GM12878 (cell line): ENCODE results near the gene SMAD5. TPM values are rescaled to one million over a fixed set of nuclear protein-coding genes. Genes with fewer than 3 reads are reported as not detected.

Source experiments
- ASH2L ChIP-seq: fragments of 300-600, 200-600 bp; sonication (generic); IDR thresholded peaks from 2 replicates; pipeline ENCODE4 v1.6.1; 2017; ENCODE audit warnings: low read depth, mild to moderate bottlenecking, borderline replicate concordance
- ATF3 ChIP-seq: IDR thresholded peaks from 2 replicates; pipeline ENCODE4 v1.6.1; 2011; ENCODE audit warnings: low read depth, mild to moderate bottlenecking, low read length, moderate library complexity, borderline replicate concordance; ENCODE audit errors: extremely low read depth
- CUX1 ChIP-seq: IDR thresholded peaks from 2 replicates; pipeline ENCODE4 v1.6.1; 2012; ENCODE audit warnings: improper control_type of control experiment, low read depth, low read length; ENCODE audit not compliant: insufficient replicate concordance
- E2F4 ChIP-seq: IDR thresholded peaks from 2 replicates; pipeline ENCODE4 v1.6.1; 2012; ENCODE audit warnings: low read depth, low read length, improper control_type of control experiment
- ESRRA ChIP-seq: IDR thresholded peaks from 2 replicates; pipeline ENCODE4 v1.6.1; 2012; ENCODE audit warnings: mild to moderate bottlenecking, low read length, improper control_type of control experiment
- MAX ChIP-seq: IDR thresholded peaks from 2 replicates; pipeline ENCODE4 v1.6.1; 2012; ENCODE audit warnings: low read depth, low read length, improper control_type of control experiment
- MEF2A ChIP-seq: IDR thresholded peaks from 2 replicates; pipeline ENCODE4 v1.6.1; 2011; ENCODE audit warnings: low read depth, mild to moderate bottlenecking, low read length, moderate library complexity; ENCODE audit not compliant: insufficient read depth
- MXI1 ChIP-seq: fragments of 150-350 bp; IDR thresholded peaks from 2 replicates; pipeline ENCODE4 v1.6.1; 2011; ENCODE audit warnings: low read depth, mild to moderate bottlenecking, inconsistent platforms, low read length, improper control_type of control experiment
- NFYA ChIP-seq: IDR thresholded peaks from 2 replicates; pipeline ENCODE4 v1.6.1; 2011; ENCODE audit warnings: low read depth, mild to moderate bottlenecking, low read length, improper control_type of control experiment, borderline replicate concordance
- PML ChIP-seq: IDR thresholded peaks from 2 replicates; pipeline ENCODE4 v1.6.1; 2012; ENCODE audit warnings: low read length, inconsistent platforms
- RB1 ChIP-seq: fragments of 450-650 bp; formaldehyde crosslinking; IDR thresholded peaks from 2 replicates; pipeline ENCODE4 v1.6.1; 2017; ENCODE audit warnings: mild to moderate bottlenecking, borderline replicate concordance
- RELA ChIP-seq: fragments of 450-650 bp; IDR thresholded peaks from 2 replicates; pipeline ENCODE4 v1.8.0; 2014; ENCODE audit warnings: borderline replicate concordance; ENCODE audit not compliant: partially characterized antibody
- SMAD5 ChIP-seq: IDR thresholded peaks from 2 replicates; pipeline ENCODE4 v1.6.1; 2016; ENCODE audit warnings: antibody characterized with exemption, low read depth
- STAT1 ChIP-seq: fragments of 450-650 bp; conservative IDR thresholded peaks from 2 replicates; pipeline ENCODE4 v1.6.1; 2014; ENCODE audit warnings: antibody characterized with exemption, mild to moderate bottlenecking
- SUPT20H ChIP-seq: IDR thresholded peaks from 2 replicates; pipeline ENCODE4 v1.6.1; 2011; ENCODE audit warnings: low read depth, mild to moderate bottlenecking, low read length, moderate library complexity, borderline replicate concordance; ENCODE audit not compliant: control insufficient read depth
- TBL1XR1 ChIP-seq: IDR thresholded peaks from 2 replicates; pipeline ENCODE4 v1.6.1; 2012; ENCODE audit warnings: low read depth, low read length, improper control_type of control experiment
- YBX1 ChIP-seq: fragments of 450-650 bp; IDR thresholded peaks from 2 replicates; pipeline ENCODE4 v1.6.1; 2016; ENCODE audit warnings: antibody characterized with exemption
- ZNF274 ChIP-seq: IDR thresholded peaks from one replicate; pipeline ENCODE4 v1.8.0; 2011; ENCODE audit not compliant: insufficient read length, insufficient read depth
- ZNF384 ChIP-seq: IDR thresholded peaks from 2 replicates; pipeline ENCODE4 v1.6.1; 2012; ENCODE audit warnings: low read depth, mild to moderate bottlenecking, low read length, improper control_type of control experiment, borderline replicate concordance
- ZNF592 ChIP-seq: fragments of 450-650 bp; IDR thresholded peaks from 2 replicates; pipeline ENCODE4 v1.6.1; 2017; ENCODE audit warnings: mild to moderate bottlenecking, moderate library complexity
- polyA plus RNA-seq, 11 experiments: library from polyadenylated mRNA; depleted of rRNA in 4 of 11; unstranded in 6 of 11; stranded (reverse) in 5 of 11; fragments of >200 nt; fragmentation: Nextera tagmentation in 4 of 11; fragmentation: Illumina TruSeq in 1 of 11; extraction: Ambion mirVana in 4 of 11; extraction: Trizol in 1 of 11; gene quantifications; 1 replicate in 1 of 11; 2 replicates in 10 of 11; pipeline versions ENCODE4 v1.2.1 to v1.2.3, GENCODE V29; 2011 to 2016; ENCODE audit warnings: inconsistent platforms in 2 of 11, missing spikeins in 2 of 11, low read depth in 1 of 11
- total RNA-seq, 4 experiments: library from RNA; depleted of rRNA in 3 of 4; stranded (reverse); fragments of >200 nt in 3 of 4; fragmentation: Illumina TruSeq in 1 of 4; extraction: Trizol in 1 of 4; gene quantifications; 2 replicates each; pipeline versions ENCODE4 v1.2.1 to v1.2.3, GENCODE V29; 2013 to 2021

SMAD5 gene
- total and polyA plus RNA-seq, 10 of the 15 experiments (the other 5 are each of a cell fraction or from before 2014, with no cell fraction given) = 3.6 to 40.6 (median 11.7) TPM

GRCh38 chr5:136108180-136108611 is 24.4 kb upstream of the SMAD5 start (continued):
- TF ChIP-seq ZNF592 (no peak), CUX1 (no peak), NFYA (no peak), E2F4 (no peak), YBX1 (no peak), STAT1 (no peak), SMAD5 (no peak), PML (no peak), ZNF384 (no peak), ATF3 (no peak), MXI1 (no peak), ASH2L (no peak), MEF2A (no peak), RB1 (no peak), RELA (no peak), MAX (no peak), ESRRA (no peak), SUPT20H (no peak), TBL1XR1 (no peak), ZNF274 (no peak)
